HG02970 (cell line): ENCODE measurements around the gene PEX3.
"Not testable (repeated sequence)": the region's sequence is repeated elsewhere in the genome, so short reads cannot be mapped to it uniquely, and the experiment has no call there.

Experiments used
- ATAC-seq: cut with Tn5 transposase; IDR thresholded peaks from one replicate; pipeline ENCODE4 v1.9.1; 2021; ENCODE audit warnings: mild to moderate bottlenecking, moderate library complexity, moderate number of reproducible peaks; ENCODE audit not compliant: unreplicated experiment, low FRiP score

PEX3 gene

DNA sequence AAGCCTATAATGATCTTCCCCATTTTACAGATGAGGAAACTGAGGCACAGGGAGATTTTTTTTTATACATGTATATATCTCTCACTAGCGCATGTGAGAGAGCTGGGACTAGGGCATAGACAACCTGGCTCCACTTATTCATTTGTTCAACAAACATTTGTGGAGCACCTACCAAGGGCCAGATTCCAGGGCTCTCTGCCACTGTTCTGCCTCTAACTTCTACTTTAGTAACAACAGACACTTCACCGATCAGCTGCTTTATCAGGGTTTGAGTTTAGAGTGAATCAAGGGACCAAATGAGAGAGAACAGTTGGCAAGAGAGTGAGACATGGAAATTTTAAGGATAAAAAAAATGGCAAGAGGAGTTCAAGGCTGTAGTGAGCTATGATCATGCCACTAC lies 7.5 kb upstream of the PEX3 start:
- no peak for ATAC-seq

DNA sequence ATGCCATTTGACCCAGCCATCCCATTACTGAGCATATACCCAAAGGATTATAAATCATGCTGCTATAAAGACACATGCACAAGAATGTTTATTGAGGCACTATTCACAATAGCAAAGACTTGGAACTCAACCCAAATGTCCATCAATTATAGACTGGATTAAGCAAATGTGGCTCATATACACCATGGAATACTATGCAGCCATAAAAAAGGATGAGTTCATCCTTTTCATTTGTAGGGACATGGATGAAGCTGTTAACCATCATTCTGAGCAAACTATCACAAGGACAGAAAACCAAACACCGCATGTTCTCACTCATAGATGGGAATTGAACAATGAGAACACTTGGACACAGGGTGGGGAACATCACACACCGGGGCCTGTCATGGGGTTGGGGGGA lies 2.7 kb upstream of the PEX3 start:
- not testable (repeated sequence) for ATAC-seq

DNA sequence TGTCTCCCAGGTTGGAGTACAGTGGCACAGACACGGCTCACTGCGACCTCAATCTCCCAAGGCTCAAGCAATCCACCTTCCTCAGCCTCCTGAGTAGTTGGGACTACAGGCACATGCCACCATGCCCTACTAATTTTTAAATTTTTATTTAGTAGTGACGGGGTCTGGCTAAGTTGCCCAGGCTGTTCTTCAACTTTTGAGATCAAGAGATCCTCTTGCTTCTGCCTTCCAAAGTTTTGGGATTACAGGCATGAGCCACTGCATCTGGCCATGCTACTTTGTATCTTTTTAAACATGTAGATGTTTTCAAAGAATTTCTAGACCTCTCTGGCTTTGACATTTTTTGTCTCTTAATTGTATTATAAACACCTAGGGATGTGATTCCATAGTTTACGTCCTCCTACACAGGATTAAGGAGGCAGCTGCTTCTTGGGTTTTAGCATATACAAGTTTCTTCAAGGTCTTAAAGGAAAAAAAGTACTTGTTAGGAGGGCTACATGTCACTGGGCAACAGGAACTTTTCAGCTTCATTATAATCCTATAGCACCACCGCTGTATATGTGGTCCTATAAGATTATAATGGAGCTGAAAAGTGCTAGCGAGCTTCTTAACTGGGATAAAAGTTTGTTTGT lies 1.4 kb upstream of the PEX3 start:
- ATAC-seq: no peak

DNA sequence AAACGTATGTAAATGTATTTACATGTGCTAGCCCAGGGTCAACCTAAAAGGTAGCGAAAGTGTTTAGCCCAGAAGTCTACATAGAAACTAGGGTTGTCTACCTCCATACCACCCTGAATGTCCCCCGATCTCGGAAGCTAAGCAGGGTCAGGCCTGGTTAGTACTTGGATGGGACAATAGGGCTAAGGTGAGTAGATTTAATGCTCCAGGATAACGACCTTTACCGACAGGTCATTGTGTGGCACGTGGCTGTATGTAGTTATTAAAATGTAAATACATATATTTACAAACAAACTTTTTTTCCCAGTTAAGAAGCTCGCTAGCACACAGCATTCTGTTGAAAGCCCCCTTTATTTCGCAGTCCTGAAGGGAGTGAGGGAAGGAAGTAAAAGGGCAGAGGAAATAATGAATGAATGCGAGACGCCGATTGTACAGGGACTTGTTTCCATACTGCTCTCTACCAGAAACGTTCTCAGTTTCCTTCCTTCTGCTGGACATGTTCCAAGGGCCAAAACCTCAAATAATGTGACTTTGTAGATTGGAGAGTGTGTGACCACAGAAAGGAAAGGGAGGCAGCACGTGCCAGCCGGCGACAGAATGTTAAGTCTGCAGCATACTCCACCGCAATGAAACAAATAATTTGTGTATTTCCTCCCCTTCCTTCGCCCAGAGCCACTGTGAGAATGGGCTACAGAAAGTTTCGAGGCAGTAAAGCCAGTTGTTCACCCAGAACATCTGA lies 722 bp upstream of the PEX3 start:
- peak; percentile 4 for ATAC-seq

DNA sequence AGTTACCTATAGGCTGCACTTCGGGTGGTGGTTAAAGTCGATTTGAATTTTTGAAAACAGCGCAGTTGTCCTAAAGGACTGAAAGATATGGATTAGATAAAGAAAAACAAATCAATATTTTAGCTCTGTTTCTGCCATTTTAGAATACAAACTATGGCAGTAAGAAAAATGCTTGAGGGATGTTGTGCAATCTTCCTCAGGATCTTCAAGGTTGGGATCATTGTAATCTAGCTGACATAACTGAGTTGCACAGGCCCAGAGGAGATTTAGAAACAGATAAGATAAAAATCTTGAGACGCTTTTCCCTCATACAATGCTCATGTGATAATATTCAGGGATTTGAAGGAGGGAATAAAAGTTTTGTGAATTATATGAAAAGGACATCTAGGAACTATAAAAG lies 926 bp downstream of the PEX3 start:
- ATAC-seq: no peak

DNA sequence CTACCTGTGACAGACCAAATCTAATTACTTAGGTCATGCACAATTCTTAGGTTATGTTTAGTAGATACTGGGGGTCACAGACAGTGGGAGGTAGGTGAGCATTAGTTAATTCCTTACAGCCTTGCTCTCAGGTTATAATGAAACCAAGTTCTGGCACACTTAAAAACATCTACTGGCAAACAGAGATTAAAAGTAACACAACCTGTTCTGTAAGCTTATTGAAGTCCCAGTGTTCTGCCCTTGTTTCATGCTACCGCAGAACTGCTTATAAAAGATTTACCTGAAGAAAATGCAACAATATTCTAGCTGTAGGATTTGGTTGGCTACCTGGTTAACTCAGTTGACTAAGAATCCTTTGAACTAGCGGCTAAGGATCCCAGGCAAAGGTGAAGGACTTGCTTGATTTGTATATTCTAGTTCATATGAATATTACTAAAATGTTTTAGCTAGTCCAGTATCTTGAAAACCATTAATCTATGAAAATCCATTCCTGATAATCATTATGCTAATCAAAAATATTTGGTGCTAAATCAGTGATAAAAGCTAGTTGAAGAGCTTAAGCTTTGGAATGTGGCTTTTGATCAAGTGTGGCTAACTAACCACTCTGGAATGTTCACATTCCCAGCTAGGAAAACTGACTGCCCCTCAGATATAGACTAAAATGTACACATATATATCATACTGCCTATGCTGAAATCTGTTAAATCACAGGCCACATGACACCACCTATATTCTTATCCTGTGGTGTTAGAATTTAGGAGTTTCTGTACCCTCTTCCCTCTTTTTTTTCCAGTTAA lies 7.2 kb downstream of the PEX3 start:
- no peak for ATAC-seq

DNA sequence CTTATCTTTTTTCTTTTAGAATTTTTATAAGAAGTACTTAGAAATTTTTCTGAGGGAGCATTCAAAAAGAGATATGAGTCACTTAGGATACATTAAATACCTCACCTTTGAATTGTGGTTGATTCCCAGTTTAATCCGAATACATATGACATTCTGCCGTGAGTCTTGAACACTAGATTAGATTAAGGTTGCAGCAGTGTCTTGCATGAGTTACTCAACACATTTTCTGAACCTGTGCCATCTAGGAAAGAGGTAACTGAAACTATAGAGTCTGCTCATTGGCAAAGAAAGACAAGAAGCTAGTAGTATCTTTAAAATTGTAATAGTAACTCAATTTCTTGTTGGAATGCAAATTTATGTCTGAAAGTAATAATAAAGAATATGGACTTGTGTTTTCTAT lies 14.9 kb downstream of the PEX3 start:
- no peak for ATAC-seq

DNA sequence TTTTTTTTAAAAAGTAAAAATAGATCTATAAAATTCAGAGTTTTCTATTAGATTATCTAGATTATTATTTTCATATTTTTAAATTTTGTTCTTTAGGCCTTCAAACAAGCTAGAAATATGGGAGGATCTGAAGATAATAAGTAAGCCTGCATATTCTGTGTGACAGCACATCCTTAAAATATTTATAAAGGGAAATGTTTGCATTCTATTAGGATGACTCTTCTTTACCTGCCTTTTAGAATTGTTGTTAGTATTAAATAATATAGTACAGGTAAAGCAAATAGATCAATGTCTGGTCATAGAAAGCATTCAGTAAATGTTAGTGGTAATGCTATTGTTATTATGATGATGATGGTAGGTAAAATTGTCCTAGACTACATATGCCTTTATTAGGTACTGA lies 17.4 kb downstream of the PEX3 start:
- no peak for ATAC-seq

DNA sequence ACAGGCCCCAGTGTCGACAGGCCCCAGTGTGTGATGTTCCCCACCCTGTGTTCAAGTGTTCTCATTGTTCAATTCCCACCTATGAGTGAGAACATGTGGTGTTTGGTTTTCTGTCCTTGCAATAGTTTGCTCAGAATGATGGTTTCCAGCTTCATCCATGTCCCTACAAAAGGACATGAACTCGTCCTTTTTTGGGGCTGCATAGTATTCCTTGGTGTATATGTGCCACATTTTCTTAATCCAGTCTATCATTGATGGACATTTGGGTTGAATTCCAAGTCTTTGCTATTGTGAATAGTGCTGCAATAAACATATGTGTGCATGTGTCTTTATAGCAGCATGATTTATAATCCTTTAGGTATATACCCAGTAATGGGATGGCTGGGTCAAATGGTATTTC lies 18.2 kb downstream of the PEX3 start:
- not testable (repeated sequence) for ATAC-seq

DNA sequence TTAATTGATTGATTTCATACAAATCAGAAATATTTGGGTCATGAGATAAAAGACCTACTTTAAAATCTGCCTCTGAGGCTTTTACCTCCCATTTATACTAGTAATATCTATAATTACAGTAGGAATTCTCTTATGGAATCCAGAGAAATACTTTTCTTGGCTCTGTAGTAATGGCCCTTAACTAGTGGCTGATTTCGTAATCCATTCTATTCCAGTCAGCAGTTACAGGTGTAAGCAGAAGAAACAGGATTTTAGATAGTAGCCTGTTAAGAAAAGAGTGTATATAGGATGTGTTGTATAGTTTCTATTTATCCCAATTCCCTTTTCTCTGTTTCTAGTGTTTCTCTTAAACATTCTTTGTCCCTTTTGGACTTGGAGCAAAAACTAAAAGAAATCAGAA lies 21.2 kb downstream of the PEX3 start:
- ATAC-seq: no peak

DNA sequence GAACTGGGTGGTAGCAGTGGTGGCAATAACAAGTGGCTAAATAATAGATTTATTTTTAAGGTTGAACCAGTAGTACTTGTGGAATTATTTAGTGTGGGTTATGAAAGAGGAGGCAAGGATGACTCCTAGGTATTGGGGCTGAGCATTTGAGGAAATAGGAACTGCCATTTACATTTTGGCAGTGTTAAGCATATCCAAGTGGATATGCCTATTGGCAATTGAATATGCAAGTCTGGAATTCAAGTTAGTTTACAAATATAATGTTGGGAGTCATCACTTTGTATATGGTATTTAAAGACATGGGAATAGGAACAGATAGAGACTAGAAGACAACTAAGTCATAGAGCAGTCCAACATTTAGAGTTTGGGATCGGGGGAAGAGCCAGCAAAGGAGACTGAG lies 25.9 kb downstream of the PEX3 start:
- no peak for ATAC-seq

DNA sequence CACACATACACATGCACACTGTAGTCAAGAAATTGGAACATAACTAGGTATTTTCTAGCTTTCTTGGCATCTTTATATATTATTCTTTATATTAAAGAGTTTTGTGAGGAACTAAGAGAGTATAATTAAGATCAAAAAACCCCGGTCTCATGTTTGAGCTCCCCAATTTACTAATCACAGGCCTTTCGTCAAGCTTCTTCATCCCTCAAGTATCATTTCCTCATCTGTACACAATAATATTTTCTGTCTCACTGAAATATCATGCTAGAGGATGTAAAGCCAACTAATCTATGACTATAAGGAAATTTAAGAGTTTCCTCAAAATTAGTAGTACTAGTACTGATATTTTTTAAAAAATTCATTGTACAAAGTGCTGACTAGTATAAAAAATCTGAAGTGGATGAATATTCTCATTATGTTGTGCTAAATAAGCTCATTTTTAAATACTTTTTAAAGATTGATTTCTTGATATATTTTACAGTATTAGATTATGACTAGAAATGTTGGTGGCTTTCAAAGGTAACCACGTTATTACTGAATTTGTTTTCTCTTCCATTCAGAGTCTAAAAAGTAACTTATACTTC lies 28.0 kb downstream of the PEX3 start:
- ATAC-seq: no peak

DNA sequence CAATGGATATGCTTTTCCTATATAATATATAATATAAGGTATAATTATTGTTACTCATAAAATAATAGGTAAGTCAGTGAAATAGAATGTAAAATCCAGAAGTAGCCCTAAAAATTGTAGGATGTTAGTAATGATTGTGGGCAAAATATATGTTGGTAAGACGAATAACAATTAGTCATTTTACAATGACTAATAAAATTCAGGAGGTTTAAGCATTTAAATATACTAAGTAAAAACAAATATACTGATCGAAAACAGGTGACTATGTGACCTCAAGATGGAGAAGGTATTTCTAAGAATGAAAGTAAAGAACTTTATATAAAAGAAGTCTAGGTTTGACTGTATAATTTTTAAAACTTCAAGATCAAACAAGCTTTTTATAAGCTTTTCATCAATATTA lies 32.0 kb downstream of the PEX3 start:
- ATAC-seq: no peak

DNA sequence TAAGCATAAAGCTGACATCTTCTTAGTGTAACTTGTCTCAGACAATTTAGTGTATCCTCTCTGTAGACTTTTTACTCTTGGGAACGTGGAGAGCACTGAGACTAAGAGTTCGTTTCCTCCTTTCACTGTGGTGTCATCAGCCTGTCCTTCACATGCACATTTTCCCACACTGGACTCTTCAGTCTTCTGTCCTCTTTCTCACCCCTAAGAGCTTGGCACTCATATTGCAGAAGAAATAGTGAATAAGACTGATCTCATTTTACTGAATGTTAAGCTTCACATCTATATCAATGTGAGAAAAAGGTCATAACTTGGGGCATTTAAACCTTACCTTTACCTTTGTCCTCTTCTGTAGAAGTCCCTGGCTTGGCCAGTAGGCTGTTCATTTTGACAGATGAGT lies 35.4 kb downstream of the PEX3 start:
- ATAC-seq: no peak

DNA sequence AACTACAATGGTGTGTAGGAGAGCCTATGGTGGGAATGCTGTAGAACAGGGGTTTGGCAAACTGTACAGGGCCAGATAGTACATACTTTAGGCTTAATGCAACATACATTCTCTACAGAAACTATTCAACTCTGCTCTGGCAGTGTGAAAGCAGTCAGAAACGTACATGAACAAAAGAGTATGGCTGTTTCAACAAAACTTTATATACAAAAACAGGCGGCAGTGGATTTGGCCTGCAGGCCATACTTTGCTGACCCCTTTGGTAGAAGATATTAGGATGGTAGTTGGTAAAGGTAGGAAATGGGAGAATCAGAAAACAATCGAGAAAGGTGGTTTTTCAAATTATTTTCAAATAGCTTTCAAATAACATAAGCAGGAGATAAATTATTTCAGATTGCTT lies 36.1 kb downstream of the PEX3 start:
- no peak for ATAC-seq

DNA sequence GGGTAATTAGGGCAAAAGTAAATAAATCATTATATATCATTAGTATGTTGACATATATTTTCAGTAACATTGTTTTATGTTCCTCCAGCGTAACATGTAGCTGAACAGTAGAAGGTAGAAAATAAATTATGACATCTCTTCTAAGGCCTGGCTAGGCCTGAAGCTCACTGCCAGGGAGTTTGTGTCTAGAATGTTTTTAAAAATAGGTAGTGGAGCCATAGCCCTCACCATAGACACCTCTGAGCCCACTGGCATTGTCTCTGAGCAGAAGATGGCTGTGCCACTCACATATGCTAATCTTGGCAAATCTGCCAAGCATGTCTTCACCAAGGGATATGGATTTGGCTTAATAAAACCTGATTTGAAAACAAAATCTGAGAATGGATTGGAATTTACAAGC lies 39.6 kb downstream of the PEX3 start:
- no peak for ATAC-seq

DNA sequence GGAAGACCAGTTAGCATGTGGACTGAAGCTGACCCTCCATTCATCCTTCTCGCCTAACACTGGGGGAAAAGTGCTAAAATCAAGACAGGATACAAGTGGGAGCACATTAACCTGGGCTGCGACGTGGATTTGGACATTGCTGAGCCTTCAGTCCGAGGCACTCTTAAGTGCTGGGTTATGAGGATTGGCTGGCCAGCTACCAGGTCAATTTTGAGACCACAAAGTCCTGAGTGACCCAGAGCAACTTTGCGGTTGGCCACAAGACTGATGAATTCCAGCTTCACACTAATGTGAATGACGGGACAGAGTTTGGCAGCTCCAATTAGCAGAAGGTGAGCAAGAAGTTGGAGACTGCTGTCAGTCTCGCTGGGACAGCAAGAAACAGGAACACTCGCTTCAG lies 40.2 kb downstream of the PEX3 start:
- no peak for ATAC-seq

DNA sequence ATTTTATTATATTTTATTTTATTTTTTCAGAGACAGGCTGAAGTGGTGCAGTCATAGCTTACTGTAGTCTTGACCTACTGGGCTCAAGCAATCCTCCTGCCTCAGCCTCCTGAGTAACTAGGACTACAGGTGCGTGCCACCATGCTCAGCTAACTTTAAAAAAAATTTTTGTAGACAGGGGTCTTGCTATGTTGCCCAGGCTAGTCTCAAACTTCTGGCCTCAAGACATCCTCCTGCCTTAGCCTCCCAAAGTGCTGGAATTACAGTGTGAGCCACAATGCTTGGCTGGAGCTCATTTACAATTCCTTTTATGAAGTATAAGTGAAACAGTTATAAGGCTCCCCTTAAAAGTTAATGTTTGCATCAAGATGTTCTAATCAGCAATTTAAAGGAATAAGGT lies 46.4 kb downstream of the PEX3 start:
- no peak for ATAC-seq

DNA sequence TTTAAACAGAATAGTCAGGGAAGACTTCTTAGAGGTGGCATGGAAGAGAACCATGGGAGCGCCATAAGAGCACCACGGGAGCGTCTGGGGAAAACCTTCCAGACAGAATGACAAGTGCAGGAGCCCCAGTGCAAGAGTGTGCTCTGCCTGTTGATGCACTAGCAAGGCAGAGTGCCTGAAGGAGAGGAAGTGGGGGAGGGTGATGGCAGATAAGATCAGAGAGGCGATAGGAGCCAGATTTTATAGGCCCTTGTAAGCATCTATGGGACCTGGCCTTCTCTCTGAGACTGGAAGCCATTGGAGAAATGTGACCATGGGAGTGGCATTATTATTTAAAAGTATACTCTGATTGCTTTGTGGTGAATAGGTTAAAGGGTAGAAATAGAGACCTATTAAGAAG lies 47.8 kb downstream of the PEX3 start:
- ATAC-seq: no peak

DNA sequence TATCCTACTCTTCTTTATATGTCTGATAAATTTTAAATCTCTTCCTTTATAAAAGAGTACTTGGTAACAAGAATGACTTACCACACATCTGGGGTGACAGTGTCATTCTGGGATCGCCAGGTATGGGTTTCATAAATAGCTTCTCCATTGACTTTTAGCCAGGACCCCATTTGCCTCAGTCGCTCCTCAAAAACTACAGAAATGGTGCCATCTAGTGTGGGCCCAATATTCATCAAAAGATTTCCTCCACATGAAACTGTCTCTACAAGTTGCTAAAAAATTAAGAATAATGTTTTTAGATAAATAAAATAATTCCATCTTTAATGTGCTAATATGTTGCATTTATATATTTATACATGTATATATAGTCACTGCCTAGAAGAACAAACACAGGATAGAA lies 51.2 kb downstream of the PEX3 start:
- ATAC-seq: no peak

DNA sequence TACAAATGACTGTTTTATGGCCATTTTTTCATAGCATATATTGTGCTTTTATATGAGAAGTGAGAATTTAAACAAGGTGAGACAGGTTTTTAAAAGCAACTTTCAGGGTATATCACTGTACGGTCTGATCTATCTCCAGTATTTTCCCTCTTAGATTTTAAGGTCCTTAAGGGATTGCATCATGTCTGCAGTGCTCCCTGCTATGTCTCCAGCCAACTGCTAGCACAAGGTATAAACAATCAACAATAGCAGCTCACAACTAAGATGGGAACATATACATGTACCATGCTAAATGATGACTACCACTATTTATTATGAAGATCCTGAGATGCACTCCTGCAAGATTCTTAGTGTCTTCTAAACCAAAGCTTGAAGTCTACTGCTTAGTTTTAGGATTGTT lies 53.8 kb downstream of the PEX3 start:
- ATAC-seq: no peak
